VCaP (cell line): ENCODE results near the gene CNTN4.

Experiments
- H3K27ac ChIP-seq: fragments of 450-650 bp; 2 replicates; pipeline ENCODE4 v1.5.1; 2017
- CTCF ChIP-seq: fragments of 450-650 bp; conservative IDR thresholded peaks from 2 replicates; pipeline ENCODE4 v1.5.1; 2017; ENCODE audit warnings: mild to moderate bottlenecking, moderate library complexity

The CNTN4 gene

GRCh38 chr3:3069723-3070122, 971.1 kb downstream of the CNTN4 start:
- TF ChIP-seq CTCF, result no peak
- H3K27ac ChIP-seq, result no peak overlapping the region

- TF ChIP-seq CTCF, result no peak
Measured at GRCh38 chr3:3071136-3071535, 972.5 kb downstream of the CNTN4 start.

GRCh38 chr3:3074551-3075257, 976.0 kb downstream of the CNTN4 start:
- H3K27ac ChIP-seq, result no peak overlapping the region
- no peak for TF ChIP-seq CTCF

More at GRCh38 chr3:3071136-3071535, 972.5 kb downstream of the CNTN4 start:
- H3K27ac ChIP-seq, result no peak overlapping the region

GRCh38 chr3:3080309-3080708, 981.6 kb downstream of the CNTN4 start:
- H3K27ac ChIP-seq, result no peak overlapping the region
- TF ChIP-seq CTCF, result no peak

GRCh38 chr3:3081381-3082233, 982.9 kb downstream of the CNTN4 start:
- H3K27ac ChIP-seq, result no peak overlapping the region
- no peak for TF ChIP-seq CTCF

- TF ChIP-seq CTCF, result no peak
- no peak overlapping the region for H3K27ac ChIP-seq
Measured at GRCh38 chr3:3082234-3082924, 983.7 kb downstream of the CNTN4 start.

GRCh38 chr3:3084890-3085289, 986.2 kb downstream of the CNTN4 start:
- no peak for TF ChIP-seq CTCF
- no peak overlapping the region for H3K27ac ChIP-seq
